T-cell (primary cell): ENCODE data around the gene PRR5L. TPM values are rescaled to one million over a fixed set of nuclear protein-coding genes. Genes with fewer than 3 reads are reported as not detected.

Source experiments
- ATAC-seq, 4 experiments: fragments of 200-7000 bp in 3 of 4; fragments of 150-1000 bp in 1 of 4; cut with Tn5 transposase; replicated peaks in 1 of 4; 1 replicate in 3 of 4; 2 replicates in 1 of 4; pipeline ENCODE4 v1.10.0; 2021; ENCODE audit warnings: moderate library complexity in 3 of 4, mild to moderate bottlenecking in 2 of 4, moderate number of reproducible peaks in 1 of 4
- CTCF ChIA-PET, 2 donors: fragments of 300-600 bp; sonication (Branson Sonifier 250); formaldehyde crosslinking; loops; one replicate each; lab custom pipeline; 2022; ENCODE audit warnings: antibody characterized with exemption in 2 of 2; lab: Charles Lee
- POLR2A ChIA-PET, 2 donors: fragments of 300-600 bp; sonication (Branson Sonifier 250); formaldehyde crosslinking; loops; one replicate each; lab custom pipeline; 2022; ENCODE audit warnings: antibody characterized with exemption in 2 of 2; lab: Charles Lee
- DNase-seq, 35 experiments: peaks; one replicate each; pipeline versions ENCODE4 v3.0.0 to v3.0.0-alpha.2; 2013 to 2023
- H3K27ac ChIP-seq: one replicate; pipeline ENCODE4 v1.5.1; 2013; ENCODE audit warnings: low read length
- H3K27me3 ChIP-seq, 2 experiments: replicated peaks in 1 of 2; 1 replicate in 1 of 2; 2 replicates in 1 of 2; pipeline versions ENCODE4 v1.6.1 to v1.7.0; 2013; ENCODE audit warnings: low read length in 1 of 2, mixed read lengths in 1 of 2; ENCODE audit not compliant: control insufficient read depth in 2 of 2, insufficient read depth in 2 of 2; ENCODE audit errors: extremely low read depth in 1 of 2
- H3K36me3 ChIP-seq, 2 donors: 1 replicate in 1 of 2; 2 replicates in 1 of 2; pipeline versions ENCODE4 v1.6.1 to v1.7.0; 2013; ENCODE audit warnings: low read length in 1 of 2; ENCODE audit not compliant: control insufficient read depth in 2 of 2, insufficient read depth in 1 of 2; ENCODE audit errors: extremely low read depth in 1 of 2
- H3K4me1 ChIP-seq, 2 experiments: 1 replicate in 1 of 2; 2 replicates in 1 of 2; pipeline versions ENCODE4 v1.6.1 to v1.7.0; 2013; ENCODE audit warnings: low read length in 2 of 2, mixed read lengths in 1 of 2; ENCODE audit not compliant: insufficient read depth in 2 of 2, control insufficient read depth in 1 of 2; ENCODE audit errors: extremely low read depth in 1 of 2
- H3K4me3 ChIP-seq, 2 donors: 1 replicate in 1 of 2; 2 replicates in 1 of 2; pipeline versions ENCODE4 v1.5.1 to v1.7.0; 2013; ENCODE audit warnings: mild to moderate bottlenecking in 2 of 2, low read length in 1 of 2, moderate library complexity in 1 of 2; ENCODE audit not compliant: control insufficient read depth in 1 of 2; ENCODE audit errors: extremely low read depth in 1 of 2
- H3K9me3 ChIP-seq: 2 replicates; pipeline ENCODE4 v1.7.0; 2013
- H3K27ac Mint-ChIP-seq, 2 donors: one replicate each; pipeline ENCODE4 v1.8.0; 2020 to 2021; ENCODE audit warnings: mild to moderate bottlenecking in 2 of 2, mixed read lengths in 2 of 2
- H3K27me3 Mint-ChIP-seq, 2 donors: one replicate each; pipeline ENCODE4 v1.8.0; 2021 to 2022; ENCODE audit warnings: mixed read lengths in 2 of 2
- H3K36me3 Mint-ChIP-seq: one replicate; pipeline ENCODE4 v1.8.0; 2021; ENCODE audit warnings: mixed read lengths
- H3K4me1 Mint-ChIP-seq, 3 donors: one replicate each; pipeline ENCODE4 v1.8.0; 2020 to 2022; ENCODE audit warnings: mixed read lengths in 3 of 3, mild to moderate bottlenecking in 1 of 3
- H3K4me3 Mint-ChIP-seq, 3 donors: one replicate each; pipeline ENCODE4 v1.8.0; 2020 to 2022; ENCODE audit warnings: mild to moderate bottlenecking in 3 of 3, mixed read lengths in 3 of 3, moderate library complexity in 3 of 3
- H3K9me3 Mint-ChIP-seq, 3 donors: one replicate each; pipeline ENCODE4 v1.8.0; 2020 to 2022; ENCODE audit warnings: mixed read lengths in 3 of 3
- WGBS: methylation state at CpG from one replicate; pipeline ENCODE4 v1.1.5; 2013; ENCODE audit warnings: missing lambda C conversion rate; ENCODE audit not compliant: insufficient coverage; 5-methylcytosine and 5-hydroxymethylcytosine counted together
- total RNA-seq, 35 experiments: library from RNA in 6 of 35; stranded (reverse) in 6 of 35; fragments of 120-200 nt in 1 of 35; gene quantifications; one replicate each; pipeline versions ENCODE4 v1.2.1 to v1.2.4 and lab custom pipeline; 2013 to 2026

The PRR5L gene
- total RNA-seq, 5 donors from 2014 or later (not counting 1 experiment from before 2014, with no cell fraction given) = 22.3 to 64.0 (median 31.3) TPM

DNA sequence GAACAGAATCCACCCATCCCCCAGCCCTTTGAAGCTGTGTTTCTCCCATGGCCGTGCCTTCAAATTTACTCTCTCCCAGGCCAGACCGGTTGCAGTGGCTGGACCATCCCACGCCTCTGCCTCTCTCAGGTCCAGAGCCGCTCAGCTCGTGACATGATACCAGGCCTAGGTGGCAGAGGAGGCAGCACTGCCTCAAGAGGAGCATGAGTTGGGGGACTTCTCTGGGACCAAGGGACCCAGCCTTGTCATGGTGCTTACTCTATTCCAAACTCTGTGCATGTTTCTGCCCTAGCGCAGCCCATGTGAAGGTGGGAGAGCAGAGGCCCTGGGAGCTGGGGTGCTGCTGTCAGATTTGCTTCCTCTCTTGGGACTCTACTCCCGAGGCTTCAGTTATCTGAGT is 163.0 kb downstream of the PRR5L start:
- ATAC-seq = no peak
- Histone ChIP-seq H3K27me3 (no peaks in the 10 kb centered on the region), H3K9me3 (no peaks in the 10 kb centered on the region), H3K4me3 (no peak overlapping the region), H3K4me1 (peaks cover 0 to 30% of the 10 kb centered on the region in 2 experiments), H3K36me3 (peaks cover 0 to 54% of the 10 kb centered on the region in 2 donors), H3K27ac (no peak overlapping the region)
- 98% methylated on average over 5 of the region's 7 CpGs for WGBS
- CTCF ChIA-PET = interaction anchor here in 1 of 2 donors (0.8 kb wide), 1 partner anchor 9 kb away, joined by 4 read pairs; no protein-coding TSS in a partner anchor
- peaks cover 0 to 18% (median 3%) of the 10 kb centered on the region in 3 donors for H3K4me1 Mint-ChIP-seq
- peaks cover 17% of the 10 kb centered on the region for H3K36me3 Mint-ChIP-seq
- H3K27ac Mint-ChIP-seq = no peak overlapping the region
- no peak overlapping the region for H3K4me3 Mint-ChIP-seq
- H3K27me3 Mint-ChIP-seq = peaks cover 0 to 3% of the 10 kb centered on the region in 2 donors
- no peak for DNase-seq
- H3K9me3 Mint-ChIP-seq = no peaks in the 10 kb centered on the region
- POLR2A ChIA-PET = no interaction called here

DNA sequence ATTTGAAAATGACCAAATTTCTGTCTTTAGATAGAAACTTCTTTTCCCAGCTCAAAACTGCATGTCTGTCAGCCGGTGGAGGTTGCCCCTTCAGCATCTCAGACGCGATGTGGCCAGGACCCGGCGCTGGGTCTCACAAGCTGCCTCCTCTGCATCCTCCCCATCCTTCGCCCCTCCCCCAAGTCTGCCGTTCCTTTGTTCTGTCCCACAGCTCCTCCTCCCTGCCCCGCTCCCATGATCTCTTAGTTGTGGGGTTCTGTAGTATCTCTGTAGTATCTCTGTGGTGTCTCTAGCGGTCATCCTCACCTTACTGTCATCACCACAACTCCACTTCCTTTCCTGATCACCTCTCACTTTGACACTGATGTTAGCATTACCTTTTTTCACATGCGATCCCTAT is 164.1 kb downstream of the PRR5L start:
- Mint-ChIP-seq H3K27me3 (peaks cover 0 to 3% of the 10 kb centered on the region in 2 donors), H3K4me3 (no peak overlapping the region), H3K27ac (no peak overlapping the region), H3K9me3 (no peaks in the 10 kb centered on the region), H3K4me1 (peaks cover 0 to 21% (median 3%) of the 10 kb centered on the region in 3 donors), H3K36me3 (peaks cover 17% of the 10 kb centered on the region)
- ChIA-PET POLR2A (interaction anchor here in 1 of 2 donors (0.6 kb wide), 2 partner anchors 18 to 88 kb away, joined by 3 to 4 read pairs; no protein-coding TSS in a partner anchor), CTCF (no interaction called here)
- DNase-seq (peak in 1 of 35 experiments; percentile 6), ATAC-seq (peak in 1 of 4 experiments; percentile 20)
- H3K9me3 ChIP-seq = no peaks in the 10 kb centered on the region
- WGBS = no CpG with 5 or more reads among the region's 10 CpGs
- H3K27ac ChIP-seq = no peak overlapping the region
- no peaks in the 10 kb centered on the region for H3K27me3 ChIP-seq
- H3K36me3 ChIP-seq = peaks cover 0 to 44% of the 10 kb centered on the region in 2 donors
- peaks cover 0 to 22% of the 10 kb centered on the region in 2 experiments for H3K4me1 ChIP-seq
- H3K4me3 ChIP-seq = no peak overlapping the region

DNA sequence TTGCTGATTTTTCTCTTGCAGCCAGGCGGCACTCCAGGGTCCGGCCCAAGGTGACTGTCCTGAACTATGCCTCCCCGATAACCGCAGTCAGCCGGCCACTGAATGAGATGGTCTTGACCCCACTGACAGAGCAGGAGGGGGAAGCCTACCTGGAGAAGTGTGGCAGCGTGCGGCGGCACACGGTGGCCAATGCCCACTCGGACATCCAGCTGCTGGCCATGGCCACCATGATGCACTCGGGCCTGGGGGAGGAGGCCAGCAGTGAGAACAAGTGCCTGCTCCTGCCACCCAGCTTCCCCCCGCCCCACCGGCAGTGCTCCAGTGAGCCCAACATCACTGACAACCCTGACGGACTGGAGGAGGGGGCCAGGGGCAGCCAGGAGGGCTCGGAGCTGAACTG is 166.2 kb downstream of the PRR5L start:
- H3K27ac Mint-ChIP-seq = no peak overlapping the region
- DNase-seq (no peak), ATAC-seq (no peak)
- H3K9me3 ChIP-seq = no peaks in the 10 kb centered on the region
- POLR2A ChIA-PET = interaction anchor here in 1 of 2 donors (0.6 kb wide), 1 partner anchor 153 kb away, joined by 3 read pairs; no protein-coding TSS in a partner anchor
- H3K4me1 ChIP-seq = peaks cover 0 to 17% of the 10 kb centered on the region in 2 experiments
- 94% methylated on average over 15 of the region's 15 CpGs for WGBS
- no peaks in the 10 kb centered on the region for H3K27me3 ChIP-seq
- H3K4me3 ChIP-seq = no peak overlapping the region
- no peak overlapping the region for H3K4me3 Mint-ChIP-seq
- peaks cover 0 to 3% of the 10 kb centered on the region in 2 donors for H3K27me3 Mint-ChIP-seq
- H3K36me3 ChIP-seq = peaks cover 0 to 26% of the 10 kb centered on the region in 2 donors
- CTCF ChIA-PET = interaction anchor here in 1 of 2 donors (1.1 kb wide), 1 partner anchor 110 kb away, joined by 3 read pairs; no protein-coding TSS in a partner anchor
- H3K4me1 Mint-ChIP-seq = peaks cover 3 to 26% (median 3%) of the 10 kb centered on the region in 3 donors
- H3K27ac ChIP-seq = no peak overlapping the region
- peaks cover 23% of the 10 kb centered on the region for H3K36me3 Mint-ChIP-seq
- H3K9me3 Mint-ChIP-seq = no peaks in the 10 kb centered on the region

DNA sequence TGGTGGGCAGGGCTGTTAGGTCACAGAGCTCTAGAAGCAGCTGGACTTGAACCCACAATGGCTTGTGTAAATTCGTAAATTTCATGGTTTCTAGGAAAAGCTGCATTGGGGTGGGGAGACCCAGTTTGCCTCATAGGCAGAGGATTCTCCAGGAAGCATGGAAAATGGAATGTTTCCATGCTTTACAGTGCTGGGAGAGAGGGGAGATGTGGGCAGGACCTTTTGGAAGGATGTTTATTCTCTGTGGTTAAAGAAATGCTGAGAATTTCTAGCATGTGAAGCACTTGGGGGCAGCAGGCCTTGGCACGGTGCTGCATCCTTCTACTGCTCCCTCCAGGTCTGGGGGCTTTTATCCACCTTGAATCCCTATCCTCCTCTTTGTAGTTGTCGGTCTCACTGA is 167.7 kb downstream of the PRR5L start:
- Histone ChIP-seq H3K4me1 (peaks cover 0 to 18% of the 10 kb centered on the region in 2 experiments), H3K27me3 (no peaks in the 10 kb centered on the region), H3K4me3 (no peak overlapping the region), H3K9me3 (no peaks in the 10 kb centered on the region), H3K27ac (no peak overlapping the region), H3K36me3 (peaks cover 0 to 22% of the 10 kb centered on the region in 2 donors)
- Mint-ChIP-seq H3K36me3 (peaks cover 23% of the 10 kb centered on the region), H3K4me3 (no peak overlapping the region), H3K27me3 (peaks cover 0 to 3% of the 10 kb centered on the region in 2 donors), H3K27ac (no peak overlapping the region), H3K9me3 (no peaks in the 10 kb centered on the region), H3K4me1 (peaks cover 3 to 26% (median 9%) of the 10 kb centered on the region in 3 donors)
- 92% methylated on average over 1 of the region's 3 CpGs for WGBS
- ChIA-PET POLR2A (no interaction called here), CTCF (no interaction called here)
- ATAC-seq (no peak), DNase-seq (no peak)

DNA sequence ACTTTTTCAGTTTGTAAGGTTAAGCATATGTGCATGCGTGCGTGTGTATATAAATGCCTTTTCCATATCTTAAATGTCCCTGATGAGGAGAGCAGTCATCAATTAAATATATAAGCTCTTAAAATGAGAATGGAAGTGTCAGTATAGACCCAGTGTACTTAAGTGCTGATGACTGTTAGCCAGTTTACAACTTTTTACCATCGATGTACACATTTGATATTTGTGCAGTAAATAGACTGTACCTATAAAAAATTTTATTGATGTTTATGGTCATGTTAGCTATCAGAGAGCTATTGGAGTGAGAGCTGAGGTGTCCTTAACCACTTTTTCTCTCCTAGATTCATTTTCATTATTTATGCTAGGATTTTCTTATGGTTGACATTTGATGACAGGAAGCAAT is 168.6 kb downstream of the PRR5L start:
- no peak overlapping the region for H3K27ac ChIP-seq
- H3K9me3 ChIP-seq = no peaks in the 10 kb centered on the region
- H3K4me3 ChIP-seq = no peak overlapping the region
- H3K27me3 ChIP-seq = no peaks in the 10 kb centered on the region
- Mint-ChIP-seq H3K27ac (no peak overlapping the region), H3K4me1 (peaks cover 3 to 25% (median 9%) of the 10 kb centered on the region in 3 donors), H3K4me3 (no peak overlapping the region), H3K36me3 (peaks cover 23% of the 10 kb centered on the region), H3K27me3 (peaks cover 0 to 3% of the 10 kb centered on the region in 2 donors), H3K9me3 (no peaks in the 10 kb centered on the region)
- H3K4me1 ChIP-seq = peaks cover 0 to 11% of the 10 kb centered on the region in 2 experiments
- DNase-seq (no peak), ATAC-seq (no peak)
- H3K36me3 ChIP-seq = peaks cover 0 to 22% of the 10 kb centered on the region in 2 donors
- ChIA-PET POLR2A (interaction anchor here in 1 of 2 donors (0.7 kb wide), 1 partner anchor 73 kb away, joined by 3 read pairs; no protein-coding TSS in a partner anchor), CTCF (interaction anchor here in 1 of 2 donors (1.1 kb wide), 1 partner anchor 111 kb away, joined by 5 read pairs; no protein-coding TSS in a partner anchor)
- no CpG with 5 or more reads among the region's 3 CpGs for WGBS

DNA sequence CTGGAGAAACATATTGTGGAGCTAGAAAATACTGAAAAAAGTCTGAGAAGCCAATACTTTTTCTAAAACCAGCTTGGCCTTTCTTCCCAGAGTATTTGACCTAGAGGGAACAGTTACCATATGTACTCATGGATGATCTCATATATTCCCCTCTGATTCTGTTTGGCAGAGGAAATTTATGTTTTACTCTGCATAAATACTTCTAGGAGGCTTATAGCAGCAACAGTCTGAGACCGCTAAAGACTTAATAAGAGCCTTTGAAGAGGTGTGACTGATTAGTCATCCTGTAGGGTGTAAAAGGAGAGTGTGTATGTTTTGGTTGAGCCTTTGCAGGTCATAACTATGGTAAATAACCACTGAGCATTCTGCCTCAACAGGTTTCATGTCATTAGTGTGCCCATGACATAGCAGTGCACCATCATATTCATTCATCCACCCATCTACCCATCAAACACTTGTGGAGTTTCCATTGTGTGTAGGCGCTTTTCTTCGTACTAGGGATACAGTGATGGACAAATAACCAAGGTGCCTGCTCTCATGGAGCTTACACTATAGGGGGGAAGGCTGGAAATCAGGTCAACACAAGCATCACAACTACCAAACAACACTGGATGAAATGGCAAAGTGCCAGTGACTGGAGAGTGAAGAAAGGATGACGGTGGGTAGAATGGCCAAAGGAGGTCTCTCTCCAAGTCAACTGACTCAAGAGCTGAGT is 169.5 kb downstream of the PRR5L start:
- no peak overlapping the region for H3K4me3 ChIP-seq
- no peak overlapping the region for H3K27ac ChIP-seq
- ATAC-seq (no peak), DNase-seq (no peak)
- ChIA-PET POLR2A (interaction anchor here in 1 of 2 donors (0.7 kb wide), 1 partner anchor 74 kb away, joined by 3 read pairs; no protein-coding TSS in a partner anchor), CTCF (interaction anchor here in 1 of 2 donors (1.1 kb wide), 1 partner anchor 112 kb away, joined by 5 read pairs; no protein-coding TSS in a partner anchor)
- peaks cover 0 to 19% (median 9%) of the 10 kb centered on the region in 3 donors for H3K4me1 Mint-ChIP-seq
- H3K36me3 ChIP-seq = peaks cover 0 to 19% of the 10 kb centered on the region in 2 donors
- H3K27me3 Mint-ChIP-seq = peaks cover 0 to 3% of the 10 kb centered on the region in 2 donors
- peaks cover 23% of the 10 kb centered on the region for H3K36me3 Mint-ChIP-seq
- no peaks in the 10 kb centered on the region for H3K9me3 Mint-ChIP-seq
- no peak overlapping the region for H3K4me3 Mint-ChIP-seq
- H3K4me1 ChIP-seq = peaks cover 0 to 5% of the 10 kb centered on the region in 2 experiments
- WGBS = no CpG with 5 or more reads among the region's 4 CpGs
- no peak overlapping the region for H3K27ac Mint-ChIP-seq
- H3K27me3 ChIP-seq = no peaks in the 10 kb centered on the region
- H3K9me3 ChIP-seq = no peaks in the 10 kb centered on the region
